IMR-90 (cell line): ENCODE data around the gene FBRS. TPM values are rescaled to one million over a fixed set of nuclear protein-coding genes. Genes with fewer than 3 reads are reported as not detected.
A peak's percentile ranks its signal among the peaks of the same experiment; 100 is the strongest.

ENCODE experiments used
- ATAC-seq: fragments of 200-7000 bp; cut with Tn5 transposase; 2 replicates; pipeline ENCODE4 v1.9.1; 2020; ENCODE audit warnings: low read depth, mild to moderate bottlenecking, moderate library complexity
- BruUV-seq: library from RNA; stranded (reverse); fragments of 400-500 nt; replicated peaks from 2 replicates; lab custom pipeline; 2021; lab: Mats Ljungman, UMichigan
- CTCF ChIA-PET: fragments of 300-600 bp; formaldehyde crosslinking; extraction: SDS; loops from one replicate; lab custom pipeline; 2021; ENCODE audit warnings: antibody characterized with exemption; lab: Yijun Ruan, JAX
- POLR2A ChIA-PET: fragments of 300-600 bp; sonication (Branson Sonifier 250); formaldehyde crosslinking; loops from one replicate; lab custom pipeline; 2022; ENCODE audit warnings: antibody characterized with exemption; ENCODE audit not compliant: unreplicated experiment; lab: Charles Lee
- DNase-seq: peaks from one replicate; pipeline ENCODE4 v3.0.0; 2013
- H2AFZ ChIP-seq: replicated peaks from 2 replicates; pipeline ENCODE3; 2013; ENCODE audit warnings: low read length, mild to moderate bottlenecking; ENCODE audit not compliant: poor library complexity
- H2AK5ac ChIP-seq: 2 replicates; pipeline ENCODE4 v1.6.1; 2013; ENCODE audit warnings: low read depth, low read length, inconsistent platforms
- H2AK9ac ChIP-seq: replicated peaks from 2 replicates; pipeline ENCODE3; 2013; ENCODE audit warnings: mild to moderate bottlenecking, low read depth, low read length, moderate library complexity; ENCODE audit not compliant: poor library complexity
- H2BK120ac ChIP-seq: 2 replicates; pipeline ENCODE4 v1.6.1; 2013; ENCODE audit warnings: low read depth, low read length, inconsistent platforms
- H2BK15ac ChIP-seq: 3 replicates; pipeline ENCODE4 v1.6.1; 2013; ENCODE audit warnings: low read depth, low read length, inconsistent platforms
- H2BK20ac ChIP-seq: 2 replicates; pipeline ENCODE4 v1.6.1; 2013; ENCODE audit warnings: low read depth, mild to moderate bottlenecking, inconsistent platforms, low read length, moderate library complexity
- H2BK5ac ChIP-seq: 2 replicates; pipeline ENCODE4 v1.6.1; 2013; ENCODE audit warnings: mild to moderate bottlenecking, low read depth, low read length, inconsistent platforms; ENCODE audit not compliant: poor library complexity, severe bottlenecking
- H3K14ac ChIP-seq: replicated peaks from 2 replicates; pipeline ENCODE4 v1.6.1; 2013; ENCODE audit warnings: low read depth, low read length, inconsistent platforms
- H3K18ac ChIP-seq: 2 replicates; pipeline ENCODE4 v1.6.1; 2013; ENCODE audit warnings: low read depth, low read length, control low read depth
- H3K23ac ChIP-seq: 2 replicates; pipeline ENCODE4 v1.6.1; 2013; ENCODE audit warnings: low read depth, low read length, inconsistent platforms
- H3K27ac ChIP-seq: 2 replicates; pipeline ENCODE4 v1.5.1; 2013; ENCODE audit warnings: mild to moderate bottlenecking, control low read depth, low read length; ENCODE audit not compliant: insufficient read depth
- H3K27me3 ChIP-seq: 2 replicates; pipeline ENCODE4 v1.6.1; 2013; ENCODE audit warnings: low read length; ENCODE audit not compliant: control insufficient read depth, insufficient read depth
- H3K36me3 ChIP-seq: 2 replicates; pipeline ENCODE4 v1.6.1; 2013; ENCODE audit warnings: low read length, mixed read lengths; ENCODE audit not compliant: control insufficient read depth, insufficient read depth
- H3K4ac ChIP-seq: 2 replicates; pipeline ENCODE4 v1.6.1; 2013; ENCODE audit warnings: low read depth, low read length, inconsistent platforms
- H3K4me1 ChIP-seq: 2 replicates; pipeline ENCODE4 v1.6.1; 2013; ENCODE audit warnings: low read length, mixed read lengths; ENCODE audit not compliant: control insufficient read depth, insufficient read depth
- H3K4me2 ChIP-seq: 2 replicates; pipeline ENCODE4 v1.6.1; 2013; ENCODE audit warnings: low read depth, mild to moderate bottlenecking, control low read depth, low read length, moderate library complexity
- H3K4me3 ChIP-seq: 2 replicates; pipeline ENCODE4 v1.5.1; 2013; ENCODE audit warnings: low read depth, mild to moderate bottlenecking, control low read depth, low read length, moderate library complexity; ENCODE audit not compliant: insufficient read depth
- H3K56ac ChIP-seq: 2 replicates; pipeline ENCODE4 v1.6.1; 2013; ENCODE audit warnings: low read length, inconsistent platforms; ENCODE audit not compliant: insufficient read depth; ENCODE audit errors: extremely low read depth
- H3K79me1 ChIP-seq, 2 experiments: 2 replicates each; pipeline ENCODE4 v1.6.1; 2013; ENCODE audit warnings: low read length in 2 of 2, inconsistent platforms in 1 of 2, low read depth in 1 of 2
- H3K9ac ChIP-seq: 2 replicates; pipeline ENCODE4 v1.6.1; 2013; ENCODE audit warnings: low read depth, low read length, control low read depth
- H3K9me1 ChIP-seq: 2 replicates; pipeline ENCODE4 v1.6.1; 2013; ENCODE audit warnings: low read length, inconsistent platforms; ENCODE audit not compliant: insufficient read depth
- H3K9me3 ChIP-seq: 2 replicates; pipeline ENCODE4 v1.6.1; 2013; ENCODE audit warnings: low read length; ENCODE audit not compliant: control insufficient read depth, insufficient read depth
- H4K20me1 ChIP-seq: 2 replicates; pipeline ENCODE4 v1.6.1; 2013; ENCODE audit warnings: low read length, inconsistent platforms; ENCODE audit not compliant: insufficient read depth
- H4K5ac ChIP-seq: 2 replicates; pipeline ENCODE4 v1.6.1; 2013; ENCODE audit warnings: mild to moderate bottlenecking, low read depth, low read length, control low read depth
- H4K8ac ChIP-seq, 2 experiments: 2 replicates each; pipeline ENCODE4 v1.6.1; 2013; ENCODE audit warnings: low read depth in 2 of 2, low read length in 2 of 2, control low read depth in 1 of 2, inconsistent platforms in 1 of 2
- H4K91ac ChIP-seq: 2 replicates; pipeline ENCODE4 v1.6.1; 2013; ENCODE audit warnings: low read depth, low read length, inconsistent platforms; ENCODE audit not compliant: insufficient read depth
- BHLHE40 ChIP-seq: fragments of 150-350 bp; IDR thresholded peaks from 2 replicates; pipeline ENCODE4 v1.6.1; 2016; ENCODE audit warnings: mild to moderate bottlenecking, low read depth, low read length
- CEBPB ChIP-seq: IDR thresholded peaks from 2 replicates; pipeline ENCODE4 v1.6.1; 2012; ENCODE audit warnings: low read depth, low read length, improper control_type of control experiment
- CHD1 ChIP-seq: IDR thresholded peaks from 2 replicates; pipeline ENCODE4 v1.6.1; 2012; ENCODE audit warnings: low read depth, low read length, improper control_type of control experiment
- FOS ChIP-seq: fragments of 150-350 bp; IDR thresholded peaks from 2 replicates; pipeline ENCODE4 v1.6.1; 2016; ENCODE audit warnings: low read depth, low read length
- MAFK ChIP-seq: IDR thresholded peaks from 2 replicates; pipeline ENCODE4 v1.6.1; 2012; ENCODE audit warnings: low read depth, low read length, improper control_type of control experiment
- MAZ ChIP-seq: IDR thresholded peaks from 2 replicates; pipeline ENCODE4 v1.6.1; 2012; ENCODE audit warnings: low read depth, mild to moderate bottlenecking, low read length, improper control_type of control experiment, moderate library complexity, borderline replicate concordance
- MXI1 ChIP-seq: IDR thresholded peaks from 2 replicates; pipeline ENCODE4 v1.6.1; 2012; ENCODE audit warnings: low read depth, mild to moderate bottlenecking, low read length, moderate library complexity, borderline replicate concordance
- NFE2L2 ChIP-seq: fragments of 150-350 bp; IDR thresholded peaks from 2 replicates; pipeline ENCODE4 v1.6.1; 2016; ENCODE audit warnings: low read depth, mild to moderate bottlenecking, low read length
- POLR2A ChIP-seq: IDR thresholded peaks from 2 replicates; pipeline ENCODE4 v1.6.1; 2012; ENCODE audit warnings: mild to moderate bottlenecking, low read depth, low read length
- RAD21 ChIP-seq: IDR thresholded peaks from 2 replicates; pipeline ENCODE4 v1.6.1; 2012; ENCODE audit warnings: low read length, improper control_type of control experiment
- RCOR1 ChIP-seq: IDR thresholded peaks from 2 replicates; pipeline ENCODE4 v1.6.1; 2012; ENCODE audit warnings: mild to moderate bottlenecking, low read length, improper control_type of control experiment; ENCODE audit not compliant: insufficient replicate concordance
- RFX5 ChIP-seq: IDR thresholded peaks from 2 replicates; pipeline ENCODE4 v1.8.0; 2012; ENCODE audit warnings: low read depth, mild to moderate bottlenecking, low read length, moderate library complexity
- SMC3 ChIP-seq: fragments of 150-350 bp; IDR thresholded peaks from 2 replicates; pipeline ENCODE4 v1.6.1; 2016; ENCODE audit warnings: low read depth, mild to moderate bottlenecking, antibody characterized with exemption, low read length, moderate library complexity
- USF2 ChIP-seq: fragments of 150-350 bp; IDR thresholded peaks from 2 replicates; pipeline ENCODE4 v1.6.1; 2017; ENCODE audit warnings: mild to moderate bottlenecking, antibody characterized with exemption, low read length, low read depth
- WGBS, 2 experiments: methylation state at CpG; one replicate each; pipeline versions ENCODE4 v1.1.5 to v1.1.7; 2013; ENCODE audit warnings: missing lambda C conversion rate in 2 of 2; ENCODE audit not compliant: insufficient read length in 1 of 2; ENCODE audit errors: extremely low coverage in 2 of 2; 5-methylcytosine and 5-hydroxymethylcytosine counted together
- dilution Hi-C: fragments of 300-500 bp; cut with HindIII; formaldehyde crosslinking; loops from one replicate; pipeline ENCODE4 v1.14.3; 2018; ENCODE audit warnings: low sequenced_read_pairs; ENCODE audit not compliant: unreplicated experiment
- in situ Hi-C: fragments of 300-500 bp; cut with MboI; formaldehyde crosslinking; loops from 3 replicates; pipeline ENCODE4 v1.14.3; 2019; ENCODE audit warnings: low sequenced_read_pairs, inconsistent platforms, mixed read lengths
- intact Hi-C: fragments of 100-400 bp; cut with micrococcal nuclease; formaldehyde crosslinking; loops from 2 replicates; pipeline ENCODE4 v1.10.0; 2022
- polyA plus RNA-seq, 3 experiments: library from polyadenylated mRNA; depleted of rRNA; stranded (reverse); fragments of >200 nt; gene quantifications; 2 replicates each; pipeline ENCODE4 v1.2.3, GENCODE V29; 2012; ENCODE audit warnings: low replicate concordance in 1 of 3
- total RNA-seq: library from RNA; depleted of rRNA; stranded (reverse); fragments of >200 nt; gene quantifications from 2 replicates; pipeline ENCODE4 v1.2.3, GENCODE V29; 2012
- TF ChIP-seq, protein P1 (sequence below): fragments of 150-350 bp; IDR thresholded peaks from 2 replicates; pipeline ENCODE4 v1.6.1; 2016; ENCODE audit warnings: low read depth, mild to moderate bottlenecking, low read length, moderate library complexity, borderline replicate concordance

FBRS gene
- total and polyA plus RNA-seq, 2 of the 4 experiments (the other 2 are of a cell fraction) = 2.0 to 22.4 TPM

- POLR2A ChIA-PET = no interaction called here
- TSS peak; percentile 46 for BruUV-seq
- in situ Hi-C loops = no loop called here
- TF ChIP-seq SMC3 (no peak), USF2 (no peak), MAZ (peak; percentile 80; the same call in 1 of the 2 replicates), FOS (no peak), RAD21 (no peak), BHLHE40 (peak; percentile 11; the same call in 1 of the 2 replicates), RFX5 (no peak), MAFK (no peak), NFE2L2 (no peak), POLR2A (no peak), CHD1 (no peak), CEBPB (no peak), MXI1 (peak; percentile 53; the same call in 1 of the 2 replicates), RCOR1 (peak; percentile 12)
- TF ChIP-seq, protein P1, sequence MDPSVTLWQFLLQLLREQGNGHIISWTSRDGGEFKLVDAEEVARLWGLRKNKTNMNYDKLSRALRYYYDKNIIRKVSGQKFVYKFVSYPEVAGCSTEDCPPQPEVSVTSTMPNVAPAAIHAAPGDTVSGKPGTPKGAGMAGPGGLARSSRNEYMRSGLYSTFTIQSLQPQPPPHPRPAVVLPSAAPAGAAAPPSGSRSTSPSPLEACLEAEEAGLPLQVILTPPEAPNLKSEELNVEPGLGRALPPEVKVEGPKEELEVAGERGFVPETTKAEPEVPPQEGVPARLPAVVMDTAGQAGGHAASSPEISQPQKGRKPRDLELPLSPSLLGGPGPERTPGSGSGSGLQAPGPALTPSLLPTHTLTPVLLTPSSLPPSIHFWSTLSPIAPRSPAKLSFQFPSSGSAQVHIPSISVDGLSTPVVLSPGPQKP = no peak
Measured at GRCh38 chr16:30698816-30699614, 40.8 kb downstream of the FBRS start, which contains the start of gene SRCAP. Gene SRCAP (plus strand): TSS chr16:30699171. CDS start chr16:30700825, 1,654 bp downstream.

More at GRCh38 chr16:30698816-30699614, 40.8 kb downstream of the FBRS start, which contains the start of gene SRCAP:
- Histone ChIP-seq H3K4ac (peak within 1 kb of the TSS; percentile 99), H2BK5ac (peak within 1 kb of the TSS; percentile 100), H3K9me1 (peaks cover 4% of the 10 kb centered on the region), H4K8ac (peak within 1 kb of the TSS; percentile 88 to 100), H2BK20ac (no peak within 1 kb of the TSS), H2BK120ac (peak within 1 kb of the TSS; percentile 97), H2AFZ (peak within 1 kb of the TSS; percentile 100), H3K56ac (peak within 1 kb of the TSS; percentile 99), H3K27me3 (no peaks in the 10 kb centered on the region), H3K23ac (peak within 1 kb of the TSS; percentile 98), H3K4me2 (peak within 1 kb of the TSS; percentile 94), H3K4me3 (peak within 1 kb of the TSS; percentile 85), H3K14ac (peak within 1 kb of the TSS; percentile 99), H3K79me1 (peaks cover 8 to 37% of the 10 kb centered on the region in 2 experiments; a peak in 3 of 4 replicates), H3K9me3 (no peaks in the 10 kb centered on the region), H3K18ac (peak within 1 kb of the TSS; percentile 97), H3K36me3 (peaks cover 21% of the 10 kb centered on the region), H3K4me1 (peaks cover 8% of the 10 kb centered on the region), H2BK15ac (peak within 1 kb of the TSS; percentile 93; the same call in 1 of the 3 replicates), H3K27ac (peak within 1 kb of the TSS; percentile 99), H3K9ac (peak within 1 kb of the TSS; percentile 99), H4K20me1 (peaks cover 18% of the 10 kb centered on the region), H4K5ac (peak within 1 kb of the TSS; percentile 99), H4K91ac (peak within 1 kb of the TSS; percentile 100), H2AK5ac (peak within 1 kb of the TSS; percentile 99), H2AK9ac (peak within 1 kb of the TSS; percentile 100)
- dilution Hi-C loops = no loop called here
- intact Hi-C loops = loop anchor here (5.0 kb wide), 1 partner anchor 223 kb away; the partner anchor contains the start of gene FBXL19
- CTCF ChIA-PET = no interaction called here
- 5% methylated on average over 6 of the region's 57 CpGs; no CpG with 5 or more reads in 1 of the 2 experiments for WGBS, 2 experiments
- DNase-seq = peak; percentile 64
- ATAC-seq = peak; percentile 69
